ENCODE results near the gene MEAF6. TPM values are rescaled to one million over a fixed set of nuclear protein-coding genes. Genes with fewer than 3 reads are reported as not detected.
"Not testable (repeated sequence)": the region's sequence is repeated elsewhere in the genome, so short reads cannot be mapped to it uniquely, and the experiment has no call there.

Gene MEAF6
- total RNA-seq, 4 donors from 2014 or later: 26.9 to 81.7 (median 54.7) TPM

- Histone ChIP-seq H3K27ac (no peak overlapping the region), H3K4me3 (no peak overlapping the region), H3K9me3 (no peaks in the 10 kb centered on the region), H3K4me1 (no peaks in the 10 kb centered on the region), H3K27me3 (no peaks in the 10 kb centered on the region), H3K36me3 (peaks cover 0 to 59% (median 0%) of the 10 kb centered on the region in 3 donors)
- no peak for TF ChIP-seq CTCF (IDR thresholded peaks at IDR 0.05)
- TF ChIP-seq POLR2A (IDR thresholded peaks at IDR 0.05): no peak
- DNase-seq: no peak
Measured at GRCh38 chr1:37537378-37537777, 22.8 kb upstream of the MEAF6 start.

GRCh38 chr1:37533317-37534093 lies 18.9 kb upstream of the MEAF6 start:
- DNase-seq: no peak
- H3K36me3 ChIP-seq: peaks cover 0 to 31% (median 0%) of the 10 kb centered on the region in 3 donors
- H3K9me3 ChIP-seq: no peaks in the 10 kb centered on the region
- H3K4me3 ChIP-seq: no peak overlapping the region
- peak overlapping the region in 2 of 4 donors; percentile 41 to 75 for H3K27ac ChIP-seq
- no peaks in the 10 kb centered on the region for H3K4me1 ChIP-seq
- no peaks in the 10 kb centered on the region for H3K27me3 ChIP-seq
- no peak for TF ChIP-seq CTCF (IDR thresholded peaks at IDR 0.05)
- no peak for TF ChIP-seq POLR2A (IDR thresholded peaks at IDR 0.05)

GRCh38 chr1:37532418-37533156 lies 18.0 kb upstream of the MEAF6 start:
- not testable (repeated sequence) for H3K27me3 ChIP-seq, H3K4me3 ChIP-seq, H3K27ac ChIP-seq, H3K4me1 ChIP-seq, DNase-seq, H3K9me3 ChIP-seq
- H3K36me3 ChIP-seq: peaks cover 0 to 24% (median 0%) of the 10 kb centered on the region in 3 donors

GRCh38 chr1:37529888-37530287 lies 15.3 kb upstream of the MEAF6 start:
- not testable (repeated sequence) for H3K27ac ChIP-seq, H3K4me1 ChIP-seq, H3K27me3 ChIP-seq, H3K9me3 ChIP-seq, H3K4me3 ChIP-seq, DNase-seq, H3K36me3 ChIP-seq

- Histone ChIP-seq H3K4me3 (peak overlapping the region in 2 of 4 donors; percentile 6 to 15), H3K4me1 (no peaks in the 10 kb centered on the region), H3K27me3 (no peaks in the 10 kb centered on the region), H3K36me3 (no peaks in the 10 kb centered on the region), H3K9me3 (no peaks in the 10 kb centered on the region), H3K27ac (no peak overlapping the region)
- no peak for TF ChIP-seq CTCF (IDR thresholded peaks at IDR 0.05)
- no peak for TF ChIP-seq POLR2A (IDR thresholded peaks at IDR 0.05)
- DNase-seq: no peak
Measured at GRCh38 chr1:37519613-37520012, 5.0 kb upstream of the MEAF6 start.

GRCh38 chr1:37518929-37519328 lies 4.4 kb upstream of the MEAF6 start:
- H3K27me3 ChIP-seq, H3K4me1 ChIP-seq, H3K36me3 ChIP-seq, H3K9me3 ChIP-seq: not testable (repeated sequence)
- Histone ChIP-seq H3K4me3 (peak overlapping the region in 2 of 4 donors; percentile 6 to 15), H3K27ac (peak overlapping the region in 1 of 4 donors; percentile 49)
- DNase-seq: peak in 2 of 3 donors; percentile 32 to 57

- H3K27me3 ChIP-seq, H3K9me3 ChIP-seq, H3K27ac ChIP-seq, H3K36me3 ChIP-seq, DNase-seq, H3K4me1 ChIP-seq, H3K4me3 ChIP-seq: not testable (repeated sequence)
Measured at GRCh38 chr1:37518241-37518640, 3.7 kb upstream of the MEAF6 start.

Measured in Peyer's patch (tissue), 4 donors.